ENCODE data around the gene CINP. TPM values are rescaled to one million over a fixed set of nuclear protein-coding genes. Genes with fewer than 3 reads are reported as not detected.

CINP gene
- total RNA-seq, result 42.0 and 50.1 TPM in 2 replicates

DNA sequence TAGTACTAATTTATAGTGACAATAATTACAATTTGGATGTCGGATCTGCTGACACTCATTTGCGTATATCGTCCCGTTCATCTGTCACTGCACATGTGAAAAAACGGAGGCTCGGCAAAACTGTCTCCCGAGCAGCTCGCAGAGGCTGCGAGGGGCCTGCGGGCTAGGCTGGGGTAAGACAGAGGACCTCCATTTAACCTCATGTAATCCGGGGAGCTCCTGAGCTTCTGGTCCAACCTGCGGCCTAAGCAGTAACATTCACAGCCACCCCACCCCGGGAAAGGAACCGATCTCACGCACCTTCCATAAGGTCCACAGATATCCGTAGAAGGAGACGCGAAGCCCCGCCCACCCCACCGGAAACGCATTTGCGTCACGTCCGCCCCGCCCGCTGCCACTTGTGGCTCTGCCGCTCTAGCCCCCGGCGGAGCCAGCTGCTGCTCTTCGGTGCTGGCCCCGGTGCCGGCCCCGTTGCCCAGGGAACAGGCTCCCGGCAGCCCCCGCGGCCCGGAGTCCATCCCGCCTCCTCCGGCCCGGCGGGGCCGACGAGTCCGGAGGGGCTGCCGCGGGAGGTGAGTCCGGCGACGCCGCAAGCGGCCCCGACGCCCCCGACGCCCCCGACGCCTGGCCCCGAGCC, at the start of gene CINP, which contains the start of gene TECPR2:
Gene CINP, minus strand, starts transcription at position 346 of the 637 bp plus-strand sequence. Its CDS starts 39 bp downstream, at position 307.
Gene TECPR2, plus strand, starts transcription at position 397 of the 637 bp plus-strand sequence. CDS start 13,781 bp downstream, outside the sequence.

DNA sequence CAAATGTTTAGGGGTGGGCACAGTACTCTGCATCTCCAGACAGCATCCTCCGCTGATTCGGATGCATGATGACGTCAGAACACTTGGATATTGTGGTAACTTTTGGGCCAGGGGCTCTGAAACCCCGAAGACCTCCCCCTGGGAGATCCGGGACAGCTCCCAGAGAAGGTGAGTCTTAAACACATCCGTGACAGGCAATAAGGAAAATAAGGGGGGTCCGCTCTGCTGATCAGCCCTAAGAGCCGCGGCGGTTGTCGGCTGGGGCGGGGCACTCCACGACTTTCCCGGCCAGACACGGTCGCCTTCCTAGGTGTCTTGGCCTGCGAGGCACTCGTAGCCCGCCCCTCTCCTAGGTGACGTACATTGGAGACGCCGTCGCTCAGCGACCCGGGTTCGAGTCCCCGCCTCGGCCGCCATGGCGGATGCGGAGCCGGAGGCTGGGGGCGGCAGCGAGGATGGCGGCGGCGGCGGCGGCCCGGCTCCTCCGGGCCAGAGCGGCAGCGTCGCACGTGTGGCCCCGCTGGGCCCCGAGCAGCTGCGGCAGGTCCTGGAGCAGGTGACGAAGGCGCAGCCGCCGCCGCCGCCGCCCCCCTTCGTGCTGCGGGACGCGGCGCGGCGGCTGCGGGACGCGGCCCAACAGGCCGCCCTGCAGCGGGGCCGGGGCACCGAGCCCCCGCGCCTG, 43.2 kb downstream of the CINP start, which contains the start of gene ZNF839:
Gene ZNF839, plus strand, starts transcription at position 396 of the 682 bp plus-strand sequence. Its CDS starts 20 bp downstream, at position 416.

DNA sequence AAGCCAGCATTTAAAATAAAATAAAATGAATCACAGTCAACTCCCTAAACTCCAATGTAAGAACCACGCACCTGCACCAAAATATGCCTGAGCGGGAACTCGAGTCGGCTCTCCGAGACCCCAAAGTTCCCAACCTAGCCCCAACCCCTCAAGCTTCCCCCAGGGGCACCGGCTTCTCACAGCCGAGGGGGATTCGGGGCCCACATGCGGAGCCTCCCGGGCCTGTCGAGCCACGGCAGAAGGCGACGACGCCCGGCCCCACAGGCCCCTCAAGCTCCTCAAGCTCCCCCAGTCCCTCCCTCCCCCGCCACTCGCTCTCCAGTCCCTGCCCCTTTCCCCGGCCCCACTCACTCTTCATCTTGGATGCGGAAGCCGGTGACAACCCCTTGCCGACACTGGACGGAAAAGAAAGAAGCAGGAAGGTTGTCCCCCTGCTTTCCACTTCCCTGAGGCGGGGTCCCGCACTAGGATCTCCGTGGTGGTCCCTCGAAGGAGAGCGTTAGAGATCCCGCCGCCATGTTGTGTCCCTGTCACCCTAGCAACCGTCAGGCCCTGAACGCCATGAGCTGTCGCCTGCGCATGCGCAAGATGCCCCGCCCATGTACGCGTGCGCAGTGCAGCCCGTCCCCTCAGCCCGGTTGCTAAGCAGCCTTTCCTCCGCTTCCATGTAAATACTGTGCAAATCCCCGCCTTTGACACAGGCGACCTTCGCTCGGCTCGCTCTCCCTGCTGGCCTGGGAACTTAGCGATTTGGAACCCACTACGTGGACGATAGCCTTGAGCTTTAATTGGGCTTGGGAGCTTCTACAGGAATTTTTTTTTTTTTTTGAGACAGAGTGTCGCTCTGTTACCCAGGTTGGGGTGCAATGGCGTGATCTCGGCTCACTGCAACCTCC, 57.8 kb downstream of the CINP start, which contains the start of gene MOK:
Gene MOK, minus strand, starts transcription at position 554 of the 896 bp plus-strand sequence. Its CDS starts 196 bp downstream, at position 358.

Other genes starting within 250 kb of the CINP start
- 18.5 and 19.5 TPM in 2 replicates for gene WDR20, start 223.0 kb downstream of the CINP start, total RNA-seq
- 2.4 and 5.8 TPM in 2 replicates for gene MOK, start 57.7 kb downstream of the CINP start, total RNA-seq
- gene ZNF839, start 43.1 kb downstream of the CINP start, total RNA-seq, result 8.2 and 9.4 TPM in 2 replicates
- 6.8 and 19.2 TPM in 2 replicates for gene TECPR2, start 51 bp upstream of the CINP start, total RNA-seq
- gene ANKRD9, start 146.9 kb upstream of the CINP start, total RNA-seq, result 17.8 and 43.9 TPM in 2 replicates
- 27.0 and 57.5 TPM in 2 replicates for gene RCOR1, start 229.8 kb upstream of the CINP start, total RNA-seq